A673 (cell line): ENCODE data around the gene P2RY1. TPM values are rescaled to one million over a fixed set of nuclear protein-coding genes. Genes with fewer than 3 reads are reported as not detected.

Experiments
- BruUV-seq: library from RNA; stranded (reverse); fragments of 400-500 nt; replicated peaks from 2 replicates; lab custom pipeline; 2021; lab: Mats Ljungman, UMichigan
- CTCF ChIA-PET: fragments of 300-600 bp; sonication (Branson Sonifier 250); formaldehyde crosslinking; loops from one replicate; lab custom pipeline; 2022; ENCODE audit warnings: antibody characterized with exemption; lab: Charles Lee
- POLR2A ChIA-PET: fragments of 300-600 bp; sonication (Branson Sonifier 250); formaldehyde crosslinking; loops from one replicate; lab custom pipeline; 2022; ENCODE audit warnings: antibody characterized with exemption; ENCODE audit not compliant: low non-redundant PET; lab: Charles Lee
- DNase-seq: peaks from one replicate; pipeline ENCODE4 v3.0.0-alpha.2; 2015; ENCODE audit warnings: low spot score
- H3K27ac ChIP-seq: fragments of 200-600 bp; sonication (generic); 2 replicates; pipeline ENCODE4 v1.5.1; 2016; ENCODE audit warnings: mixed run types, low read depth, mild to moderate bottlenecking, mixed read lengths, antibody characterized with exemption, low read length; ENCODE audit not compliant: poor library complexity, severe bottlenecking
- H3K27me3 ChIP-seq: fragments of 200-600 bp; sonication (generic); replicated peaks from 2 replicates; pipeline ENCODE4 v1.6.1; 2017; ENCODE audit warnings: mixed run types, low read depth, mild to moderate bottlenecking, mixed read lengths, antibody characterized with exemption, low read length; ENCODE audit not compliant: insufficient read depth, poor library complexity
- H3K36me3 ChIP-seq: fragments of 200-600 bp; sonication (generic); 2 replicates; pipeline ENCODE4 v1.6.1; 2016; ENCODE audit warnings: mixed run types, mild to moderate bottlenecking, mixed read lengths, antibody characterized with exemption, low read length; ENCODE audit not compliant: insufficient read depth, poor library complexity, severe bottlenecking
- H3K4me1 ChIP-seq: fragments of 200-600 bp; sonication (generic); 2 replicates; pipeline ENCODE4 v1.6.1; 2017; ENCODE audit warnings: mixed run types, mild to moderate bottlenecking, mixed read lengths, antibody characterized with exemption, low read length; ENCODE audit not compliant: insufficient read depth, poor library complexity, severe bottlenecking
- H3K4me3 ChIP-seq: fragments of 200-600 bp; sonication (generic); 2 replicates; pipeline ENCODE4 v1.5.1; 2016; ENCODE audit warnings: low read depth, mixed run types, mild to moderate bottlenecking, mixed read lengths, low read length; ENCODE audit not compliant: poor library complexity, severe bottlenecking
- H3K9me3 ChIP-seq: fragments of 200-600 bp; sonication (generic); 2 replicates; pipeline ENCODE4 v1.6.1; 2016; ENCODE audit warnings: mixed run types, low read depth, mild to moderate bottlenecking, mixed read lengths, antibody characterized with exemption, low read length; ENCODE audit not compliant: poor library complexity, severe bottlenecking
- EZH2 ChIP-seq: fragments of 200-600 bp; sonication (generic); IDR thresholded peaks from 2 replicates; pipeline ENCODE4 v1.6.1; 2017; ENCODE audit warnings: borderline replicate concordance, low read depth, mild to moderate bottlenecking, mixed read lengths, antibody characterized with exemption, low read length; ENCODE audit not compliant: poor library complexity, severe bottlenecking
- intact Hi-C: fragments of 100-400 bp; cut with micrococcal nuclease; formaldehyde crosslinking; loops from one replicate; pipeline ENCODE4 v1.10.0; 2022; ENCODE audit not compliant: unreplicated experiment
- total RNA-seq: library from RNA; stranded (reverse); gene quantifications from 2 replicates; pipeline ENCODE4 v1.2.3, GENCODE V29; 2021
- TF ChIP-seq, protein P1 (sequence below): fragments of 300-800, 200-600 bp; sonication (generic); conservative IDR thresholded peaks from 2 replicates; pipeline ENCODE4 v1.5.1; 2017; ENCODE audit warnings: low read depth, mild to moderate bottlenecking, antibody characterized with exemption, low read length, moderate library complexity, mixed read lengths

The P2RY1 gene
- total RNA-seq, 1 experiment from 2014 or later, result 14.0 TPM

DNA sequence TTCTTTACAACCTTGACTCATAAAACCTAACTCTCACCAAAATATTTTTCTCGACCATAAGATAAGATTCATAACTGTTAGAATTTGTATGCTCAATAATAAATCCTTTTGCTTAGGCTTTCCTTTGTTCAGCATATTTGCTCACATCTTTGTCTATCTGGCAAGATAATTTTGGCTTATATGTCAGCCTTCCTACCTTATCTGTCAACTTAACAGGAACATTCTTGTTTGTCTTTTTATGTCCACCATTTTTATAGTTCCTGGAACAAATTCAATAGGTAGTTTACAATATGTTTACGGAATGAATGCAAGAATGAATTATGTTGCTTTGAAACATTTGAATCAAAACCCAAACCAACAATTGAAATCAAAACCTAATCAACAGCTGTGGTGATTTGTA, 41.0 kb upstream of the P2RY1 start:
- DNase-seq, result no peak
- Histone ChIP-seq H3K4me3 (no peak overlapping the region), H3K9me3 (no peaks in the 10 kb centered on the region), H3K27ac (no peak overlapping the region), H3K4me1 (peaks cover 11% of the 10 kb centered on the region), H3K36me3 (no peaks in the 10 kb centered on the region), H3K27me3 (no peaks in the 10 kb centered on the region)
- CTCF ChIA-PET, result no interaction called here
- POLR2A ChIA-PET, result no interaction called here
- no TSS peak for BruUV-seq
- intact Hi-C loops, result no loop called here
- no peak for TF ChIP-seq EZH2
- TF ChIP-seq, protein P1, sequence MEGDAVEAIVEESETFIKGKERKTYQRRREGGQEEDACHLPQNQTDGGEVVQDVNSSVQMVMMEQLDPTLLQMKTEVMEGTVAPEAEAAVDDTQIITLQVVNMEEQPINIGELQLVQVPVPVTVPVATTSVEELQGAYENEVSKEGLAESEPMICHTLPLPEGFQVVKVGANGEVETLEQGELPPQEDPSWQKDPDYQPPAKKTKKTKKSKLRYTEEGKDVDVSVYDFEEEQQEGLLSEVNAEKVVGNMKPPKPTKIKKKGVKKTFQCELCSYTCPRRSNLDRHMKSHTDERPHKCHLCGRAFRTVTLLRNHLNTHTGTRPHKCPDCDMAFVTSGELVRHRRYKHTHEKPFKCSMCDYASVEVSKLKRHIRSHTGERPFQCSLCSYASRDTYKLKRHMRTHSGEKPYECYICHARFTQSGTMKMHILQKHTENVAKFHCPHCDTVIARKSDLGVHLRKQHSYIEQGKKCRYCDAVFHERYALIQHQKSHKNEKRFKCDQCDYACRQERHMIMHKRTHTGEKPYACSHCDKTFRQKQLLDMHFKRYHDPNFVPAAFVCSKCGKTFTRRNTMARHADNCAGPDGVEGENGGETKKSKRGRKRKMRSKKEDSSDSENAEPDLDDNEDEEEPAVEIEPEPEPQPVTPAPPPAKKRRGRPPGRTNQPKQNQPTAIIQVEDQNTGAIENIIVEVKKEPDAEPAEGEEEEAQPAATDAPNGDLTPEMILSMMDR, result no peak

DNA sequence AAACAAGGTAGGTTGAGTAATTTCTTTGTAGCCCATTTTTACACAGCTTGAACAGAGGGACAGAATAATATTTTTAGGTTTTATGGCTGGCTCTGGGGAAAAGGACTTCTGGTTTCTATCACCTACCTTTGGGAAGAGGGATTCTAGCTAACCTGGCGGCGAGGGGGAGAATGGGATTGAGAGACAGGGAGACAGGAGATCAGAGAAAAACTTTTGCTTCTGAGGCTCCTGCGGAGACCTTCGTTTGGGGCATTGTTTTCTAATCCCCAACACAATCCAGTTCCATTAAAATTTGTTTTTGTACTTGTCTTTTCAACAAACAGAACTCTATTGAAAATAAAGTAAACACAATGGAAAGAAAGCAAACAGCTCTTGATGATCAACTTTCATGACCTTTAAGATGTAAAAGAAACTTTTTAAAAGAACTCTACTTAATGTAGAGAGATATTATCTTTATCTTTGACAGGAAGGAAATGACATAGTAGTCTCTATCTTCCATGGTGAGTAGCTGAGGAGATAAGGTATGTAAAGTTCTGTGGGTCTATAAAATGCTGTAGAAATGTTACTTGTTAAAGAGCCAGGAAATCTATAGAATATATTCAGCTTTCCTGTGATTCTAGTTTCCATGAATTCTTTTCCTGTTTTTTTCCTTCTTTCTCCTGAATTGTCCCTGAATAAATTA, 37.0 kb upstream of the P2RY1 start:
- intact Hi-C loops, result no loop called here
- Histone ChIP-seq H3K27ac (peak overlapping the region; percentile 42), H3K36me3 (no peaks in the 10 kb centered on the region), H3K4me3 (no peak overlapping the region), H3K4me1 (peaks cover 11% of the 10 kb centered on the region), H3K9me3 (no peaks in the 10 kb centered on the region), H3K27me3 (no peaks in the 10 kb centered on the region)
- BruUV-seq, result no TSS peak
- TF ChIP-seq, protein P1, result no peak
- TF ChIP-seq EZH2, result no peak
- ChIA-PET CTCF (no interaction called here), POLR2A (no interaction called here)
- DNase-seq, result peak; percentile 52

DNA sequence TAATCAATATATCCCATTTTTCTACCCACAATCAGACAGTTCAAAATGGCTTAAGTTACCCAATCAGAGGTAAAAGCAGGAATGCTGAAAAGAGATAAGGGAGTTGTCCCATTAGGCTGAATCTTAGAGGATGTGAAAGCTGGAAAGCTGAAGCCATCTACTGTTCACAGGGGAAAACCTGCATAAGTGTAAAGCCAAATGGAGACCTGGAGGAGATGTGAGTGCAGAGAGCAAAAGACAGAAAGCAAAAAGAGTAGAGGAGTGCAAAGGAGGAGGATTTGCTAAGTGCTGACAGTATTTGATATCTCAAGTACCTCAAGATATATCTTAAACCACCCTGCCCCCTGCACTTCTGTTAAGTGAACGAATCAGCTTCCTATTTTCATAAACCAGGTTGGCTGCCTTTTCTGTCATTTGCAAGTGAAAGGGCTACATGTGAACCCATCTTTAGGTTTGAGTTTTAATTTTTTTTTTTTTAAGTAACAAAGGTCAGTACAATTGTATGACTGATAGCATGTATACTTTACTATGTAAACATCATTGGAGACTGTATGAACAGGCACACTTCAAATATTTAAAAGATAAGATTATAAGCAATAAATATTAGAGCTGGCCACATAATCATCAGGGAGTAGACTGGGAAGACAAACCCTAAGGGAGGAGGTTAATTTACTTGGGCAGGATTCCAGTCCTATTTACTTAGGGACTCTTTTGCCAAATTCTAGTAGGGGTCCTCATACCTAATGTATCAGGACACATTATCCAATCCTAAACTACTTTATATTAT, 22.8 kb upstream of the P2RY1 start:
- Histone ChIP-seq H3K4me1 (no peaks in the 10 kb centered on the region), H3K9me3 (no peaks in the 10 kb centered on the region), H3K4me3 (no peak overlapping the region), H3K27me3 (no peaks in the 10 kb centered on the region), H3K36me3 (no peaks in the 10 kb centered on the region), H3K27ac (no peak overlapping the region)
- TF ChIP-seq, protein P1, result no peak
- no peak for TF ChIP-seq EZH2
- CTCF ChIA-PET, result no interaction called here
- POLR2A ChIA-PET, result no interaction called here
- intact Hi-C loops, result no loop called here
- DNase-seq, result no peak
- BruUV-seq, result no TSS peak
